Gastroesophageal sphincter (tissue), 4 donors: ENCODE measurements around the gene SLC10A6. TPM values are rescaled to one million over a fixed set of nuclear protein-coding genes. Genes with fewer than 3 reads are reported as not detected.

ENCODE experiments used
- ATAC-seq: fragments of 150-250 bp; one replicate; pipeline ENCODE4 v1.9.1; 2016; ENCODE audit warnings: mild to moderate bottlenecking, moderate library complexity
- H3K27ac ChIP-seq, 4 donors: fragments of 200-600 bp; sonication (generic) in 3 of 4; 1 replicate in 3 of 4; 2 replicates in 1 of 4; pipeline ENCODE4 v1.5.1; 2016 to 2019
- H3K27me3 ChIP-seq: fragments of 200-600 bp; sonication (generic); one replicate; pipeline ENCODE4 v1.5.1; 2019
- H3K36me3 ChIP-seq, 2 donors: fragments of 200-600 bp; sonication (generic); one replicate each; pipeline ENCODE4 v1.5.1; 2019; ENCODE audit warnings: control low read depth in 1 of 2
- H3K4me1 ChIP-seq, 3 donors: fragments of 200-600 bp; sonication (generic); 1 replicate in 2 of 3; 2 replicates in 1 of 3; pipeline ENCODE4 v1.5.1; 2016 to 2019; ENCODE audit warnings: control low read depth in 2 of 3
- H3K4me3 ChIP-seq, 2 donors: fragments of 200-600 bp; sonication (generic); one replicate each; pipeline ENCODE4 v1.5.1; 2019; ENCODE audit warnings: mild to moderate bottlenecking in 1 of 2, moderate library complexity in 1 of 2
- H3K9me3 ChIP-seq, 3 donors: fragments of 200-600 bp; sonication (generic); one replicate each; pipeline ENCODE4 v1.5.1; 2017 to 2019; ENCODE audit warnings: control low read depth in 2 of 3
- CTCF ChIP-seq, 4 experiments: fragments of 200-600 bp in 2 of 4; fragments of 450-650 bp in 2 of 4; sonication (generic) in 1 of 4; IDR thresholded peaks; one replicate each; pipeline ENCODE4 v1.5.1; 2017 to 2019; ENCODE audit warnings: antibody characterized with exemption in 4 of 4, mild to moderate bottlenecking in 2 of 4, moderate library complexity in 2 of 4
- EP300 ChIP-seq: sonication (generic); formaldehyde crosslinking; IDR thresholded peaks from one replicate; pipeline ENCODE4 v1.6.1; 2017; ENCODE audit warnings: antibody characterized with exemption, mild to moderate bottlenecking
- POLR2A ChIP-seq, 2 donors: fragments of 450-650 bp; IDR thresholded peaks; one replicate each; pipeline ENCODE4 v1.6.1; 2017; ENCODE audit warnings: antibody characterized with exemption in 2 of 2, mild to moderate bottlenecking in 2 of 2, moderate library complexity in 1 of 2
- POLR2AphosphoS5 ChIP-seq: sonication (generic); formaldehyde crosslinking; IDR thresholded peaks from one replicate; pipeline ENCODE4 v1.6.1; 2017; ENCODE audit warnings: antibody characterized with exemption
- WGBS, 2 donors: methylation state at CpG; one replicate each; pipeline ENCODE4 v1.1.5; 2018; ENCODE audit warnings: low coverage in 1 of 2; 5-methylcytosine and 5-hydroxymethylcytosine counted together
- total RNA-seq, 4 donors: library from RNA; depleted of rRNA; stranded (reverse); fragments of >200 nt; gene quantifications; one replicate each; pipeline ENCODE4 v1.1.0, GENCODE V29; 2016

The SLC10A6 gene, protein sequence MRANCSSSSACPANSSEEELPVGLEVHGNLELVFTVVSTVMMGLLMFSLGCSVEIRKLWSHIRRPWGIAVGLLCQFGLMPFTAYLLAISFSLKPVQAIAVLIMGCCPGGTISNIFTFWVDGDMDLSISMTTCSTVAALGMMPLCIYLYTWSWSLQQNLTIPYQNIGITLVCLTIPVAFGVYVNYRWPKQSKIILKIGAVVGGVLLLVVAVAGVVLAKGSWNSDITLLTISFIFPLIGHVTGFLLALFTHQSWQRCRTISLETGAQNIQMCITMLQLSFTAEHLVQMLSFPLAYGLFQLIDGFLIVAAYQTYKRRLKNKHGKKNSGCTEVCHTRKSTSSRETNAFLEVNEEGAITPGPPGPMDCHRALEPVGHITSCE
- 1 to 10 TPM in 3 of 4 donors, under 1 TPM in 1; 0.35 to 3.3 (median 2.0) TPM for total RNA-seq

DNA sequence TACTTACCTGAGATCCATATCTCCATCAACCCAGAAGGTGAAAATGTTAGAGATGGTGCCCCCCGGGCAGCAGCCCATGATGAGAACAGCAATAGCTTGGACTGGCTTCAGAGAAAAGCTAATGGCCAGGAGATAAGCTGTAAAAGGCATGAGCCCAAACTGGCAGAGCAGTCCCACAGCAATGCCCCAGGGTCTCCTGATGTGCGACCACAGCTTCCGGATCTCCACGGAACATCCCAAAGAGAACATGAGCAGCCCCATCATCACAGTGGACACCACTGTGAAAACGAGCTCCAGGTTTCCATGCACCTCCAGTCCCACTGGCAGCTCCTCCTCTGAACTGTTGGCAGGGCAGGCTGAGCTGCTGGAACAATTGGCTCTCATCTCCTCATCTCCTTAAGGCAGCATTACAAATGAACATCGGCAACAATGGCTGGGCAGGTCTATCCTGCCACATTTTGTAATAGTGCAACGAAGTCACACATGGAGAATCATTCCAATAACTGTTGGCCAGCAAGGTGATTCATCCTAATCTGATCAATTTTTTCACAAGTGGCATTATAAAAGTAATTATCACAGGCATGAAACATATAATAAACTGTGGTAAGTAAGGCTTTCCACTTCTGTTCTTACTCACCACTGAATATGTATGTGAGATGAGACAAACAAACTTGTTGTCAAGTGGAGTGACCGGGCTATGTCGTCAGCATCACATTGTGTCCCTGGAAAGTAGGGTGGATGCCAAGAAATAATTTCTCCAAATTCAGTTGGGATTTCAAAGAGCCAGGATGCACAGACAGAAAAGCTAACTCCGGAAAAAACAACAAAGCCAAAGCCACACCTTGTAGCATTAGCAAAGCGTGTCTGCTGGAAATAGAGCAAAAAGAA is at the start of gene SLC10A6:
Gene SLC10A6 (minus strand): TSS at position 653 of the 888 bp plus-strand sequence. CDS start 269 bp downstream, at position 384.
- Histone ChIP-seq H3K36me3 (no peaks in the 10 kb centered on the region), H3K27ac (peak within 1 kb of the TSS in 3 of 4 donors; percentile 51 to 55 (median 53)), H3K9me3 (no peaks in the 10 kb centered on the region), H3K4me3 (peak within 1 kb of the TSS in 1 of 2 donors; percentile 37), H3K27me3 (no peaks in the 10 kb centered on the region), H3K4me1 (no peaks in the 10 kb centered on the region)
- peak; percentile 47 for ATAC-seq
- 64 to 65% methylated on average over 5 to 7 of the region's 11 CpGs for WGBS, 2 donors
- TF ChIP-seq POLR2A (IDR thresholded peaks at IDR 0.05) (no peak), POLR2AphosphoS5 (no peak), CTCF (IDR thresholded peaks at IDR 0.05) (no peak), EP300 (no peak)

- 95% methylated on average over 3 of the region's 4 CpGs; no CpG with 5 or more reads in 1 of the 2 donors for WGBS, 2 donors
- no peak for ATAC-seq
- Histone ChIP-seq H3K4me3 (no peak overlapping the region), H3K27me3 (no peaks in the 10 kb centered on the region), H3K36me3 (no peaks in the 10 kb centered on the region), H3K4me1 (no peaks in the 10 kb centered on the region), H3K27ac (no peak overlapping the region), H3K9me3 (no peaks in the 10 kb centered on the region)
- TF ChIP-seq EP300 = no peak
- no peak for TF ChIP-seq POLR2AphosphoS5
- no peak for TF ChIP-seq POLR2A (IDR thresholded peaks at IDR 0.05)
- TF ChIP-seq CTCF (IDR thresholded peaks at IDR 0.05) = no peak
These were observed 49.4 kb upstream of the SLC10A6 start for GRCh38 chr4:86898562-86898961.

GRCh38 chr4:86896596-86896995 is 47.4 kb upstream of the SLC10A6 start:
- H3K27ac ChIP-seq = no peak overlapping the region
- no peaks in the 10 kb centered on the region for H3K36me3 ChIP-seq
- WGBS, 2 donors = 45 to 55% methylated on average over 4 of the region's 4 CpGs
- peaks cover 0 to 11% (median 2%) of the 10 kb centered on the region in 3 donors for H3K4me1 ChIP-seq
- TF ChIP-seq POLR2A (IDR thresholded peaks at IDR 0.05) (no peak), POLR2AphosphoS5 (no peak), EP300 (no peak), CTCF (IDR thresholded peaks at IDR 0.05) (no peak)
- no peaks in the 10 kb centered on the region for H3K27me3 ChIP-seq
- H3K9me3 ChIP-seq = no peaks in the 10 kb centered on the region
- no peak for ATAC-seq
- no peak overlapping the region for H3K4me3 ChIP-seq

- TF ChIP-seq CTCF (IDR thresholded peaks at IDR 0.05) = peak; percentile 56 to 80 (median 72)
- TF ChIP-seq POLR2A (IDR thresholded peaks at IDR 0.05) = no peak
- H3K4me3 ChIP-seq = no peak overlapping the region
- H3K36me3 ChIP-seq = no peaks in the 10 kb centered on the region
- no peak overlapping the region for H3K27ac ChIP-seq
- no peaks in the 10 kb centered on the region for H3K27me3 ChIP-seq
- no peaks in the 10 kb centered on the region for H3K9me3 ChIP-seq
- peak; percentile 32 for ATAC-seq
- WGBS, 2 donors = 67 to 78% methylated on average over 4 to 6 of the region's 6 CpGs
- H3K4me1 ChIP-seq = peaks cover 0 to 18% (median 2%) of the 10 kb centered on the region in 3 donors
These were observed 46.7 kb upstream of the SLC10A6 start for GRCh38 chr4:86895692-86896488.
